HG03565 (cell line): Measurements from ENCODE around the gene TBX20.
"Not testable (repeated sequence)": the region's sequence is repeated elsewhere in the genome, so short reads cannot be mapped to it uniquely, and the experiment has no call there.

ENCODE experiments used
- ATAC-seq: cut with Tn5 transposase; IDR thresholded peaks from one replicate; pipeline ENCODE4 v1.9.1; 2021; ENCODE audit warnings: mild to moderate bottlenecking, moderate library complexity; ENCODE audit not compliant: unreplicated experiment

The TBX20 gene

DNA sequence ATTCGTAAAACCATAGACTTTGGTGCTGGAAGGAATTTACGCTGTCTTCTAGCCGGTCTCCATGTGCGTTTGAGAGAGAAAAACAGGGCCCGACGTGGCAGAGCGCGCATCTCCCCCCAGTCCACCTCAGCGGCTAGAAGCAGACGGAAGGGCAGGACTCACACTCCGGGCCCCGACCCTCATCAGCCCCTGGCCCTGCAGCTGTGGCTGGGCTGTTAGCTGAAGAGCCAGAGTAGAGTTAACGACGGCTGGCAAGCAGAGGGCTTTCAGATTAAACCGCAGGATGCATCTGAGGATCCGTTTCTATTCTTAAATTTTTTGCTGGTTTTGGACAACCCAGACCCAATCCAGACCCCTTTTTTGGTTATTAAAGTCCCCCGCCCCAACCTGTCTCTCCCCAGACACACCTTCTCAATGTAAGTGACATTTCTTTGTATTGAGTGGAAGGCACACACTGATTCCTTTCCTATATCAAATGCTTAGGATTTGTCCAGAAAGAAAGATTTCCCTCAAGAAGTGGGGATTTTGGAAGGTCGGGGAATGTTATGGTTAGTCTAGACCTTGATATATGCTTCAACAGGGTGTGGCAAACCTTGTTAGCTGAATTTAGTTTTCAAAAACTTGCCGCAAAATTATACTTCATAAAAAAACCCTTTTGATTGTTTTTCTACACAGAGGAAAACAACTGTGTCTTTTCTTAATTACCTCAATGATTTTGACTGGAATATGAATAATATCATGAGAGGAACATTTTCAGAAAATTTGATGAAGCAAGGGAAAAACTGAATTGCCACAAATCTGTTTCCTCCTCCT lies 1.7 kb upstream of the TBX20 start:
- ATAC-seq = no peak

DNA sequence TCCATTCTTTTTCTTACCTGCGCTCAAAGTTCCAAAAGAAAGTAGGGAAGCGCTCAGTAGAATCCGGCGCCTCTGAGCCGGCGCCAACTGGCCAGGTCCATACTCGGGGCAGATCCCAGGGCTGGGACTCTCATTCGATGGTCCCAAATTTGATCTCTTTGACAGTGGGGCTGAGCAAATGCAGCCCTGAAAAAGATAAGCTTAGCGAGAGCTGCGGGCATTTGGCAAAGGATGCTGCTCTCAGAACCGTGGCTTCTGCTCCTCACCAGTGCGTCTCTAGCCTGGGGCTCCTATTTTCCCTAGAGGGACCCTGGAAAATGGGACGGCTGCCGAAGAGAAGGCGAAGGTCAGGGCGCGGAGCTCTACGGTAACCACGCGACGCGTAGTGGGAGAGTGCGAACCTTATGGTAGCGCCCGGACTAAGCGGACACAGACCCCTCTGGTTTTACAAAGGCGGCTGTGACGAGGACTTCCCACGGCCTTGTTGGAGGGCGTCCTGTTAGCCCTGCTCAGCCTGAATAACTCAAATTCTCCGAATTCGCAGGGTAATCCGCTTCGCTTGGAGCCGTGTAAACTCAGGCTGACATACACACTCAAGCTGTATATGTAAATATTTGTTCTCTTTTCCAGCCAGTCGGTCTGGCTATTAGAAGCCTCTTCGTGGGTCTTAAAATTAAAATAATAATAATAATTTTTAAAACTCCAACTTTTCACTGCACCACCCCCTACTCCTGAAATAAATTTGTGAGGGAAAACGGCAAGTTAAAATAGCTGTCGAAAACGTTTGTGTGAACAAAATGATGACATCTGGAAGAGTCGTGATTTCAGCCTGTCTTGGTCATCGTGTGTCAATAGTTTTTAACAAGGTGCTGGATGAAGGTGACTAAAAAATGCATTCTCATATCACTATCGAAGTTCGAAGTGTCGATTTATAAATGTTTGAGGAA lies 869 bp upstream of the TBX20 start:
- ATAC-seq = no peak

DNA sequence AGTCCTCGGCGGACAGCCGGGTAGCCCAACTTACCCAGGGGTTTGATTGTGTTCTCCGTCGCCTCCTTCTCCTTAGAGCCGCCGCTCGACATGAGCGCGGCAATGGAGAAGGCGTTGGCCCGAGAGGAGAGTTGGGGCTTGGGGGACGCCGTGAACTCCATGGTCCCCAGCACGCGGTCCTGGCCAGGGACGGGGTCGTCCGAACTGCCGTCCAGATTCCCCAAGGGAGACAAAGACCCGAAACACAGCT lies 515 bp downstream of the TBX20 start:
- no peak for ATAC-seq

DNA sequence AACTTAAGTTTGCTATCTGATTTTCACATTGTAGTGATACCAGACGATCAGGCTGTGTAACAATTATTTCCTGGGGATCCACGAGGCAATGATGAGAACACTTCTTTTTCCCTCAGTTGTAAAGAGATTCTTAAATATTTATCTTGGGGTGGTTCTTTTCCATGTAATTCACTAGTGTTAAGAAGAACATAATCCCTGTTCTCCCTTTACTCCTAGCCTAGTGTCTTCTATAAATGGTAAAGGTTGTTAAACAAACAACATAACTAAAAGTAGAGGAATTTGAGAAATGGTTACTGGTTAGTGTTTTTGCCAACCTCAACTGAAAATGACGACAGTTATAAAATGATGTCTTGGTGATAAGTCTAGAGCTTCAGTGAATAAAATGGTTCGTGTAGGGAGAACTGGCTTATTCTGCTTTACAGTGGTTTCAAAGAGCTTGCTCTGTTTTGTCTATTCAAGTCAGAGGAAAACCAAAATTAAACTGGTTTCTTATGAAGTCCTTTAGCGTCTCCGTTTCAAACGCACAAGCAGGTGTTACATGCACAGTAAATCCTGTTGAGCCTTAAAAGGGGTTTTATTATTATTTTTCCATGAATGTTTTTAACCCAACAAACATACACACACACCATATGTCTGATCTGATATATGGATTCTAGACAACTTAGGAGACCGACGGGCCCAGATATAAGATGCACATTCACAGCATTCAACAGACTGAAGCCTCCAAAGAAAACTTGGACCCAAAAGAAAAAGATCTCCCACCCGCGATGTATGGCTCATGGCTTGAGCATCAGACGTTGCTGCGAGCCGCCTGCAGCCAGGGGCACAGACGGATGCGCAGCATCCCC lies 1.1 kb downstream of the TBX20 start:
- no peak for ATAC-seq

DNA sequence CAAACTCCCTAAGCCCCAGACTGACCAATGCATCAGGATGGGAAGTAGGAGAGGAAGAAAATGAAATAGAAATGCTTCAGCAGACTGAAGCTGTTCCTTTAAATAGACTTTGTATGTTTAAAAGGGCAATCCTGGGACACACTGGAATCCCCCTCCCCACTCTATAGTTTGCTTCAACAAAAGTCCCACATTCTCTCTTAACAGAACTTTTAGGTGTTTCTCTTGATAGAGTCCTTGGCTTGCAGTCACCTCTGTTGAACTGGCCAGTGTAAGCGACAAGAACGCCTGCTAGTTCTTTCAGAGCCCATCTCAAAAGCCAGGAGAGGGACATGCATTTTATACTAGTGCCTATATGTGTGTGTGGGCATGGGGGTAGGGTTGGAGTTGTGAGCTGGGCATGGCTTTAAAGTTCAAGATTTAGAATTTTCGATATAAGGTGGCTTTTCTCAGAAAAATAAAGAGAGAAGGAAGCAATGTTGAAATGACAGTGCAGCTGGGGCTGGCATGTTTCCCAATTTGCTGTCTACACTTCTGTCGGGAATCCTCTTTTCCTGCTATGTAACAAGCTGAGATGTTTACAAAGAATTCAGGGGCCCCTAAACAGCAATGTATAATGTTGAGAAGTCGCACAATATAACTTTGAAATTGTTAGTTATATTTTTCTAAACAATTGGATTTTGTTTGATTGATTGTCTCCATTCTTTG lies 2.1 kb downstream of the TBX20 start:
- ATAC-seq = no peak

DNA sequence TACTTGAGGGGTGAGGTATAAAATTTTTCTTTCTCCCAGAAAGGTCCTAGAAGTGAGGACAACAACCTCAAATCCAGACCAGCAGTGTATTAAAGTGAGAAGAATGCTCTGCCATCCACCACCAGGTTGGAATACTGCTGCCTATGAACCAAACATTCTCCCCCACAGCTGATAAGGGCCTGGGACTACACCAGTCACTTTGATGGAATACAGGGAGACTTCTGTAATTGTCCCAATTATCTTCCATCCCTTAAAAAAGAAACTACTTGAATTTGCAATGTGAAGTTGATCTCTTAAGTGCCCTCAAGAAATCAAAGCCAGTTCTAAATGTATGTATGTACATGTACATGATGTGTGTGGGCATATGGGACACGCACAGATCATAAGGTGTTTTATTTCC lies 3.0 kb downstream of the TBX20 start:
- ATAC-seq = no peak

DNA sequence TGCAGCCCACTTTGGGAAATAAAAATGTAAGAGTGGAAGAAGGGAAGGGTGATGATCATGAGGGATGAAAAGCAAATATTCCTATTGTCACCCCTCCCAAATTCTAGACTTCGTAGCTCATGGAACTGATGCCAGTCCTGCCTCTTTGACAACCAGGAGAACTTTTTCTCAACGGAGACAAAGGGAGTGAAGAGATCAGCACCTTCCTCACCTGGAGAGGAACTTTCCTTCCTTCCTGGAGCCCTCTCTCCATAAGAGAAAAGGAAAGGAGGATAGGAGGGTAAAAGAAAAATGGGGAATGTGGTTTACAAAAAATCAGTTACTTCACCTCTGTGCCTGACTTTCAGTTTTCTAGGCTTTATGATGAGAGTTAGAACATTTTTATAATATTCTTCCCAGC lies 3.4 kb downstream of the TBX20 start:
- no peak for ATAC-seq

DNA sequence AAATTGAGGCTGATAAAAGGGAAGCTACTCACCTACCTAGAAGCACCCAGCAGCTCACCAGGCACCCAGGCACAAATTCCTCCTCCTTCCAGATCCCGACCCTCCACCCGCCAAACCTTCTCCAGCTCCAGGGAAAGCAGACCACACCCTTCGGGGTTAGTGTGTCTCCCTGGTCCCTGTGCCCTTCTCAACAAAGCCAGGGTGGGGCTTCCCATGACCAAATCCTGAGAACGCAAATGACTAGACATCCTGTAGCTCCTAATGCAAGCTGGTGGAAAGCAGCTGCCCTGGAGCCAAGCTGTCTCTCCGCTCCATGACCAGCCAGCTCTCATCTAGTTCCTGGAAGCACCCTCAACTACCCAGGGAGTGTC lies 4.4 kb downstream of the TBX20 start:
- ATAC-seq = no peak

DNA sequence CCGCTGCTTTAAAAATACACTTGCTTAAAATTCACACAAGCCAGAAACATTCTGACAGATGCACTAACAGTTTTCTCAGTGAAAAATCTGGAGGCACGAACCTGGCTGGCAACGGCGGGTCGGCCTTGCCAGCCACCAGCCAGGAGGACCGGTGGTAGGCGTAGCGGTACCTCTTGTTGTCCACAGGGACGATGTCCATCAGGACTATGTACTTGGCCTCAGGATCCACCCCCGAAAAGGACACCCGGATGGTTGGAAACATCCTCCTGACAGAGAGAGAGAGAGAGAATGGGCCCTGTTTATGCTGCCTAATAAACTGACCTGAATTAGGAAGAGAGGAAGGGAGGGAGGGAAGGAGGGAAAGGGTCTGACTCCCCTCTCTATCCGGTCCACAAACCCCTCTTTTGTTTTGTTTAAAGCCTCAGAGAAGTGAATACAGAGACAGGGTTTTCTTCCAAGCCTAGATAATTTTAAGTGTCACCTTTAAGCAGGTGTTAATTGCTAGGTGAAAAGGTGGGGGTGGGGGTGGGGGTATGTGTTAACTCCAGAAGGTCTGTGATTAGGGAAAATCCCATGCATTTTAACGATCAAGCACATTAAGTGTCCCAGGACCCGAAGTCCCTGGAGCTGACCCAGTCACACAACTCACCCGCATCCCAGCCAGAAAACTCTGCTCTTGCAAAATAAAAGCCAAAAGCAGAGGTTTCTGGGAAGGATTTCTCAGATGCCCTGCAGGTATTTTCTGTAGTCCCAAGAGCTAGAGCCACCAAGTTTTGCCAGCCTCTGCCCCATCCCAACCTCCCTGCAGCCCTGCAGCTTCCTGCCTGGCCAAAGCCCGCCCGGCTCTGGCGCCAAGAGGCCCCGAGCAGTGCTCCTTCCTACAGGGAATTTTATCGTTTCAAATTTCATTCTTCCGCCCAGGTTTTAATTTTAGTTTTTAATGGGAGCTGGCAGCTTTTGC lies 5.0 kb downstream of the TBX20 start:
- no peak for ATAC-seq

DNA sequence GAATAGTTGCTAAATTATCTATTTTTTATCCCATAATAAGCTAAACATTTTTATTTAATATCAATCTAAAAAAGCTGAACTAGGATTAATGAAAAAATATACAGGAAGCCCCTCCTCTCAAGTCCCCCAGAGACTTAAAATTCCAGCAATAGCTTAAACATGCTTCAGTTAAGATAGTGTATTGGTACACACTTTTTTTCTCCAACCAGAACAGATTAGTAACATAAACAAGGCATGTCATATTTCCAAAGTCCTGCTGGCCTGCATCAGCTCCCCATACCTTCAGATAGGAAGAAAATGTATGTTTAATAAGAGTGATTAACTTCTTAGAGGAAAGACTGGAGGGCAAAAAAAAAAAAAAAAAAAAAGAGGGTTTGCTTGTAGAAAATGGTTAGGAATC lies 7.1 kb downstream of the TBX20 start:
- no peak for ATAC-seq

DNA sequence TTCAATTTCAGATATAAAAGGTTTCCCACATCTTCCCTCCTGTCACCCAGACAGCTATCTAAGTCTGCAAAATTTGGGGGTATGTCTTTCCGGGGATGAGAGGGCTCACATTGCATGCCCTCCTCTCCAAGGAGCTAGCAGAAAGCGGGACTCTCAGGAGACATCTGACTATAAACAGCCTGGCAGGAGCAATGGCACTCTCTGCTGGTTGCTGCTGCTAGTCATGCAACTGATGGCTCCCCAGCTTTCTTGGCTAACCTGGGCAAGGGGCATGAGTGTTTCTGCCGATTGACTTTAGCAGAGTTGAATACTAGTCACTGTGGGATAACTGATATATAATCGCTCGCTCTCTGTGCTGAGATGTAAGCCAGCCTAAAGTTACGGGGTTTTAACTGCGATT lies 12.0 kb downstream of the TBX20 start:
- no peak for ATAC-seq

DNA sequence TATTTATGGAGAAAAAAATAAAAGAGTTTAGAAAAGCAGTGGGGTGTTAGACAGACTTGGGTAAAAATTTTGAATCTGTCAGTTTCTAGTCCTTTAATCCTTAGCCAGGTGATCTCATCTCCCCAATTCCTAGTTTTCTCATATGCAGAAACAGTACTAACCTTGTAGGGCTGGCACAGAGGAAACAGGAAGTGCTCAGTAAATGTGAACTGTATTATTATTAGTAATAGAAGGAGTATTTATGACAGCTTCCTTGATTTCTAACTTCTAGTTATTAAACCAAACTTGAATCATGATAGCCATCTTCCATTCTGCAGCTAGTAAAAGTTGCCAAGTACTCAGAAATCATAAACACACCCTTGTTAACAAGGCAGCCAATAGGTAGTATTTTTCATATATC lies 12.5 kb downstream of the TBX20 start:
- no peak for ATAC-seq

DNA sequence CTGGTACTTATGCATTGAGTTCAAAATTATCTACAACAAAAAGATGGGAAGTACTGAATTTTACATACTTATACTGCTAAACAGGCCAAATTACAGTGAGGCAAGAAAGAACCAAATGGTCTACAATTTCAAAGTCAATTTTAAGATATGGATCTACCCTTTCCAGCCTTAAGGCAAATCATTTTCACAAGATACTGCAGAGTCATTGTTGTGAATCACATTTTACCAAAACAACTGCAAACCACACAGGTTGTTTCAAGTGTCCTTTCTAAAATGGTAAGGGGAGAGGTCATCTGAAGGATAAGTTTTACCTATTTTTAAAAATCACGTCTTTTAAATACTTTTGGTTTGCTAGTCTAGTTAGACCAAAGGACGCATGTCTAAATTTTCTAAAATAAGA lies 12.9 kb downstream of the TBX20 start:
- not testable (repeated sequence) for ATAC-seq

DNA sequence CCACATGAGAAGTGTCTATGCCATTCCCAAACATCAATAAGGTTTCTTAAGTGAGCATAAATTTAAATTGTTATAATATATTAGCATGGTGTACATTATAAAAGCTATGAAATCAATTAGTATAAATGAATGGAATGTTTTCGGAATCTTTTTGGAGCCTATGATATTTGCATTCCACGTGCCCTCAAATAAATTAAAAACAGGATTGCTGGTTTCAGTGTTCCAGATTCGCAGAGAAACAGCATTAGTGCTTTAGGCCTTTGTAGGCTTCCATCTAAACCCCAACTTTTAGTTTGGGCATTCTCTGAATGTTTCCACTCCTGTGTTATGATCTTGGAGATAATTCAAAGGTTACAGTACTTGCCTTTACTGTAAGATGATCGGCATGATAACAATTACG lies 15.4 kb downstream of the TBX20 start:
- ATAC-seq = not testable (repeated sequence)

DNA sequence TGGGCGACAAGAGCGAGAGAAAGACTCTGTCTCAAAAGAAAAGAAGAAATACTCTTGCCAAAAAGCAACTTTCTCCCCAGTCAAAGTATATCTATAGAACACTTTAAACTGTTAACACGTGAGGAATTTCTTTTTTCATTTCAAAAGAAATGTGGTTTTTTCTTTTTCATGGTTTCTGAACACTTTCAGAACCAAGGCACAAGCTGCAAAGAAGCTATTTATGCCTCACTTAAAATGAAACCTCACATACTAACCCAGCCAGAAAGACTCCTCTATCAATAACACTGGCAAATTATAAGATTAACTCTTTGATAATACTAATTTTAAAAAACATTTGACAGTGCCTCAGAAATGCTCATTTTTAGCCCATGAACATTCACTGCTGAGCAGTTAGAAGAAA lies 20.9 kb downstream of the TBX20 start:
- no peak for ATAC-seq

DNA sequence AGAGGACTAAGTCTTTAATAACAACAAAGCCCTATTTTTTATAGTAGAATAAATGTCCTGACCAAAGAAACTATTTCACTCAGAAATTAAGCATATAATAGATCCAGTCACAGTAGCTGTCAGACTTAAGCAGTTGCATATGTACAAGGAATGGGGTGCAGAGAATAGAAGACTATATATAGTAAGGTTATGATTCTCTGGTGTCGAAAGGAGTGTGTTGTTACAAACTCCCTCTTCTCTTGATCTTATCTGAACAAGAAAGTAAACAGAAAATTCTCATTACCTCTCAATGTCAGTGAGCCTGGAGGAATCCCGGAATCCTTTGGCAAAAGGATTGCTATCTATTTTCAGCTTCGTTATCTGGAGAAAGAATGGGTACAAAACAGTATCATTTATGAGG lies 22.7 kb downstream of the TBX20 start:
- ATAC-seq = not testable (repeated sequence)

DNA sequence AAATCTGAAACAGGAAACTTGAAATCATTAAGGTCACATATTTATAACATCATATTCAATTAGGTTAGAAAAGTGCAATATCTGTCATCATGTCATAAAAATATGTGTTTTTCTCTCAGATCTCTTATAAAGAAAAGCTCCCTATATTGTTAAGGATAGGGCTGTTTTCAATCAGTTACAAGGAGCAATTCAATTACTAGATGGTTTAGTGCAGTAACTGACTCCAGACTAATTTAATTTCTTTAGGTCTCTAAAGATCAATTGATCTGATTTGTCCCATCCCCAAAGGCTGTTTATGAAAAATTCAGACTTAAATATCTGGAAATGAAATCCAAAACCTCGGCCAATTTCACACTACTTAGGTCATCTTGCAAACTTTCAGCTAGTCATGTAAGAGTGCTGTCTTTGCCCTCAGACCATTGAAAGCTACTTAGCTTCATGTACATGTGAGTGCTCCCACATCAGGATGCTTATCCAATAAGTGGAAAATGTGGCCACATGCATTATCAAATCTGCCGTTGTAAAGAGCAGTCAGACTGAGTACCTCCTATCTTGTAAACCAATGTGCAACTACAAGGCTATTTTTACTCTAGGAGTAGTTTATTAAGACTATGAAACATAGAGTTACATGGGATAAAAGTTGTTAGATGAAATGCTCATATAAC lies 24.7 kb downstream of the TBX20 start:
- ATAC-seq = not testable (repeated sequence)

DNA sequence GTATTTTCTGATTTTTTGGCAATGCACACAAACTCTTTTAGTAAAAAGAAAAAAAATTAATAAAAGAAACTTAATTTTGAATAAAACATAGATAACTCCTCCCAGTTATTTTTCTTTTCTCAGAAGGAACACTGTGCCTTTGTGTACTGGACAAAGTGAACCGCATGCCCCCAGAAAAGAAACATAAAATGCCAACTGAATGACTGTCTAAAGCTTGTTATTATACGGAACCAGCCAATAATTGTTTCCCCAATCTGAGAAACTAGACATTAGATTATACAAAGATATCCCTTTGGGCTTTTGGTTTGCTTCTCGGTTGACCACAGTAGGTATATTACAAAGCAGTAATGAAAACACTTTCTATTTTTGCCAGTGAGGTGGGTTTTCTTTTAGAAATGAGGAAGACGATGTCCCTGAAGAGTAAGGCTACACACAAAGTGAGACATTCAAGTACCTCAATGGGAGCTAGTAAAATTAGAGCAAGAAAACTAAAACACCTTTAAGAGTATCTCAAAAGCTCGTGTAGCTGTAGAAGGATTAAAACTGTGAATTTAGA lies 25.3 kb downstream of the TBX20 start:
- peak; percentile 76 for ATAC-seq

DNA sequence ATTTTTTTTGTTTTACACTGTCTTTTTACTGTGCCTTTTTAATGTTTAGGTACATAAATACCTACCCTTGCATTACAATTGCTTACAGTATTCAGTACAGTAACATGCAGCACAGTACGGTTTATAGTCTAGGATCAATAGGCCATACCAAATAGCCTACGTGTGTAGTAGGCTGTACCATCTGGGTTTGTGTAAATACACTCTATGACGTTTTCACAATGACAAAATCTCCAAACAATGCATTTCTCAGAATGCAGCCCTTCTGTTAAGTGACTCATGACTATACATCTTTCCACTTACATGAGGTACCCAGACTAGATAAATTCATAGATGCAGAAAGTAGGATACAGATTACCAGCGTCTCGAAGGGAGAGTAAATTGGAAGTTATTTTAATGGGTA lies 26.5 kb downstream of the TBX20 start:
- not testable (repeated sequence) for ATAC-seq
